HG03045 (cell line): ENCODE results near the gene ELN.
"Not testable (repeated sequence)": the region's sequence is repeated elsewhere in the genome, so short reads cannot be mapped to it uniquely, and the experiment has no call there.

Experiments
- ATAC-seq: cut with Tn5 transposase; IDR thresholded peaks from one replicate; pipeline ENCODE4 v1.9.1; 2021; ENCODE audit warnings: mild to moderate bottlenecking, moderate library complexity; ENCODE audit not compliant: unreplicated experiment

The ELN gene

DNA sequence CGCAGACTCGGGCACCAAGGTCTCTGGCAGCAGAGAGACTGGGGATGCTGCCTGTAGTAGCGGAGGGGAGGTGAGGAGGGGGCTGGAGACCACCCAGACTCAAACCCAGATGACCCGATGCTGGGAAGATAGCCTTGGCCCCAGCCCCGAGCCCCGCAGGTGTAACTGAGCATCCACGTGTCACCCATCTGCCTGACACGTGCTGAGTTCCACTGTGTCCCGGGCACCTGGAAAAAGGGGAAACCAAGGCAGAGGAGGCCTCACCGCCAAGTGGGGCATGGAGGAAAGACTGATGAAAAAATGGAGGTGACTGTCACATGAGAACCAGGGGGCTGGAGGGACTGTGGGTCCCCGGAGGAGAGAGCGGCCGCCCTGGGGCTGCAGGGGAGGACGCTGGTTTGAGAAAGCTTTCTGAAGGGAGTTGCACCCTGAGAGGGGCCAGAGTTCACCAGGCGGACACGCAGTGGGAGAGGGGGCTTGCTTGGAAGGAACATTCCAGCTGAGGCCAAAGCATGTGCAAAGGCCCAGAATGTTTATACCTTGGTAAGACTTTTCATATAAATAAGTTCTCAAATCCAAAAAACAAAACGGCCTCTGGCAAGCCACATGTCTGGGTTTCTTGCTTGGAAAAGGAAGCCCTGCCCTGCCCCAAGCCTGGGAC is 27.4 kb upstream of the ELN start:
- ATAC-seq = no peak

DNA sequence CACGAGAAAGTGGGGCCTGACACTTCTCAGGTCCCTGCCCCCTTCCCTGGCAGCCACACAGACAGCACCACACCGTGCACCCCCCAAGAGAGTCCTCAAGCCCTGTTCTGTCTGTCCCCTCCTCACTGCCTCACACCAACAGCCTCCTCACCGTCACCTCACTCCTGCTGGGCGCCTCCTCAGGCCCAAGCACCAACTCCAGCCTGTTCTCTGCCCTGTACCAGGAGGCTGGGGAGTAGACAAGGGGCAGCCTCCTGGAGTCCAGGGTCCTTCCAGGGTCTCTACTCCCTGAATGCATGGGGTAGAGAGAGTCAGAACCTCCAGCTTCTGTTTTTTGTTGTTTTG is 26.9 kb upstream of the ELN start:
- ATAC-seq = no peak

- ATAC-seq = no peak
These were observed 25.4 kb upstream of the ELN start for GRCh38 chr7:74002474-74003017.

DNA sequence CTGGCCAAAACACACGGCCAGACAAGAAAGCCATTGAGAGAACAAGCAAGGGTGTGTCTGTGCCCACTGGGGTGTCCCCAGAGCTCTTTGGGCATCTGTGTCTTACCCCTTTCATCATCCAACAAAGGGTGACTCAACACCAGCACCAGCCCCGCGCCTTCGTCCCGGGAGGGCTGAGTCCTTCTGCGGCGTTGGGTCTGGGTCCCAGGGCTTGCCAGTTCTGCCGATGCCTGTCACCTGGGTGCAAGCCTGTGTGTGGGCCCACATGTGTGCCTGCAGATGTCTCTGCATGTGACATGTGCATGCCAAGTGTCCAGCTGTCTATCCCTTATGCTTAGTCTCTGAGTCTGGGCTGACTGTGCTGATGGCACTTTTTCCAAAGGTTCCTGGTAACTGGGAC is 24.4 kb upstream of the ELN start:
- ATAC-seq = no peak

GRCh38 chr7:74006032-74006431 is 21.9 kb upstream of the ELN start:
- ATAC-seq = no peak

DNA sequence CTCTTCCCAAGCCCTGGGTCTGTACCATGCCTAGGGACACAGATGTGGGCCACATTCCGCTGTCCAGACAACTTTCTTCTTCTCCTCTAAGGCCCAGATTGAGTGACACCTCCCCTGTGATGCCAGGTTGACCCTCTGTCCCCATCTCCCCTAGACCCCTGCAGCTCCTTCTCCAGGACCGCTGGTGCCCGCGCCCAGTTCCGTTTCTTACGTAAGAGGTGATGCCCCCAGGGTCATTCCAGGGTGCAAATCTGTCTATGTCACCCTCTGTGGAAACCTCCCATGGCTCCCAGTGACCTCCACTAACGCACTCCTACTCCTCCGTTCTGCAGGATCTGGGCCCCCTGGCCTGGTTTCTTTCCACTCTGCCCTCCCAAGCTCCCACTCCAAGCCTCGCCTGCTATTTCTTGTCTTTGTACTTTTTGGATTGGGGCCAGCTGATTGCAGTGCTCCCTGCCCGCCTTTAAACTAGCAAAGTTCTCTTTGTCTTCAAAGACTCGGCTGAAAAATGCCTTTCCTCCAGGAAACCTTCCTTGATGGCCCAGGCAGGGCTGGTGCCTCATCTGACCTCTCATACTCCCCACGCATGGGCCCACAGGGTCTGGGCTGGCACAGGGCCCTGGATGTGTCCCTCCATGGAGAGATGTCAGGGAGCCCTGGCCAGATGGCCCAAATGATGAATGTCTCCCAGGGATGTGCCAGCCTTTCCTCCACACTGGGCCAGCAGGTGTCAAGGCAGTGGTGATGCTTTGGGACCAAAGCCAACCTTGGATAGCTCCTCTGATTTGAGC is 21.3 kb upstream of the ELN start:
- ATAC-seq = no peak

DNA sequence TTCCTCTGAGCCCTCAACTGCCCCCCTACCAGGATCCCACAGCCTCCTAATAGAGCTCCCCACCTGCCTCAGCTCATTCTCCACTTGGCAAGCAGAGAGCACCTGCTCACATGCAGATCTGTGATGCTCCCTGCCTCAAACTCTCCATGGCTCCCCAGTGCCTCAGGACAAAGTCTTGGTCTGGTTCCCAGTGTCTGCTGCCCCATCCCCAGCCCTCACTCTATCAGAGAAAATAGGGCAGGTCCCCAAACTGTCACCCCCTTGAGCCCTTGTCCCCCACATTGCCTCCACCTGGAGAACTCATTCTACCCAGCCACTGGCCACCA is 20.8 kb upstream of the ELN start:
- no peak for ATAC-seq

DNA sequence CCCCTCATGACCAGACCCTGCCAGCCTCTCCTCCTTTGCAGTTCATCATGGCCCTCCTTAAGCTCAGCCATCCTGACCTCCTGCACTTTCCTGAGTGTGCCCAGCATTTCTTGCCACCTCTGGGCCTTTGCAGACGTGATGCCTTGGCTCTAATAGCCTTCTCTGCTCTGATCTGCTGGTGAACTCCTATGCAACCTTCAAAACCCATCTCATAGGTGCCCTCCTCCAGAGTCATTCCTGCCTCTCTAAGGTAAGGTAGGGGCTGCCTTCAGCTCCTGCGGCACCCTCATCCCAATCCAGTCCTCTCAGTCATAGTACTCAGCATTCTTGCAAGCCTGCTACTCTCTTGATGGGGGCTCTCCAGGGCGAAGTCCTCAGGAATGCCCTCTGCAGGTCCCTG is 19.3 kb upstream of the ELN start:
- ATAC-seq = no peak

GRCh38 chr7:74009719-74010118 is 18.3 kb upstream of the ELN start:
- ATAC-seq = no peak

DNA sequence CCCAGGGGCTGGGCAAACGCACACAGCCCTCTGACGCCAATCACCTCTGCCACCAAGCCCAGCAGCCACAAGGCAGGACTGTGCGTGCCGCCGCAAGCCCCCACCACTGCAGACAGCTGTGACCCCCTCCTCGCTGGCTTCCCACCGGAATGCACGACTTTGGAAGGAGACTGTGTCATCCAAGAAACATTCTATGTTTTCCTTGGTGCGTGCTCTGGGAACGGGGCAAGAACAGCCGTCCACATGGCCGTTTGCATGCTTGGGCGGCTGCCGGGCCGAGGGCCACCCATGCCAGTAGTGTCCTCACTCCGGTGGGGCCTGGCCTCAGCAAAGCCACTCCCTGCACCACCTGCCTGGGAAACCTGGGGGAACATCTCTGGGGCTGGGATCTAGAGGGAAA is 17.6 kb upstream of the ELN start:
- no peak for ATAC-seq

- not testable (repeated sequence) for ATAC-seq
These were observed 16.6 kb upstream of the ELN start for GRCh38 chr7:74011421-74011820.

DNA sequence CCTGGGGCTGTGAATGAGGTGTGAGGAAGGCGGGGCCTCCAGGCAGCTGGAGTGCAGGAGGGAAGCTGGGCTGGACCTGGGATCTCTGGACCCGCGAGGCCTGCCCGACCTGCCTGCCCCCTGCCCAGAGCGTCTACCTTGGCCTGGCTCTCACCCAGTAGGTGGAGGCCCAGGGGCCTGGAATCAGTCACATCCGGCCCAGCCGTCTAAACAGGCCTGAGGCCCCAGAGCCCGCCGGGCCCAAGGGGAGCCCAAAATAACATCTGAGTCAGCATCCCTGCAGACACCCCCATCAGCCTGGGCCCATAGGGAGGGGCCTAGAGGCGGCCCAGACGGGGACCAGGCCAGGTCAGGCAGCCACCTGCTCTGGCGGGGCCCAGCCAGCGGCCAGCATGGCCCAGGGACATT is 15.1 kb upstream of the ELN start:
- peak; percentile 85 for ATAC-seq

DNA sequence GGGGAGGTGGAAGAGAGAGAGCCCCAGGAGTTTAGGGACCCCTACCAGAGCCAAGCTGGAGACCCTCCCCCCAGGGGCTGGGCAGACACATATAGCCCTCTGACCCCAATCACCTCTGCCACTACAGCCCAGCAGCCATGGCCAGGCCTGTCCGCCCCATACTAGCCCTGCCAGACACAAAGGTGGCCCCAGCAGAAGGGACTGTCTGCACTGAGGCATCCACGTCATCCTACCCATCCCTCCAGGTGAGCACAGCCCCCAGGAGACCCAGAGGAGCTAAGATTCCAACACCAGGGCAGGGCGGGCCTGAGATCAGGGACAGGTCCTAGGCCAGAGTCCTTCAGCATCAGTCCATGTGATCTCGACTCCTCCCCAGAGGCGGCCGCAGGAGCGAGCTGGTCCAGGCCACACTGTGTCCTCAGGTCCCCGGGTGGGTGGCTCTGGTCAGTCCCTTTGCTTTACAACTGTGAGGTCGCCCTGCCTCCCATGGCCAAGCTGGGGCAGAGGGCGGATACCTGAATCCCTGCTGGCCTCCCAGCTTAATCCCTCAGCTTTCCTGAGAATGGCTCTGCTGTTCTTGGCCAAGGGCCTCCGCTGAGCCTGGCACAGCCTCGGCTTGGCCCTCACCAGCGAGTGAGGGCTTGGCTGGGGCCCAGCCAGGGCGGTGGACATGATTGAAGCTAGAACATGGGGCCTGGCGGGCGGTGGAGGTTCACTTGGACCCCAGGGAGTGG is 14.3 kb upstream of the ELN start:
- ATAC-seq = no peak

- ATAC-seq = no peak
These were observed 13.0 kb upstream of the ELN start for GRCh38 chr7:74014931-74015330.

DNA sequence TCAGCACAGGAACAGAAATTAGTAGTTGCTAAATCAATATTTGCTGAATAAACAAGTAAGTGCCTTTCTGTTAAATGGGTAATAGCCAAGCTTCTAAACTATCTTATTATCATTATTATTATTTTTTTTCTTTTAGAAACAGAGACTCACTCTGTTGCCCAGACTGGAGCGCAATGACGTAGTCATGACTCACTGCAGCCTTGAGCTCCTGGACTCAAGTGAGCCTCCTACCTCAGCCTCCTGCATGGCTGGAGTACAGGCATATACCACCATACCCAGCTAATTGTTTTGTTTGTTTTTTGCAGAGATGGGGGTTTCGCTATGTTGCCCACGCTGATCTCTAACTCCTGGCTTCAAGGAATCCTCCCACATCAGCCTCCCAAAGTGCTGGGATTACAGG is 12.3 kb upstream of the ELN start:
- no peak for ATAC-seq

DNA sequence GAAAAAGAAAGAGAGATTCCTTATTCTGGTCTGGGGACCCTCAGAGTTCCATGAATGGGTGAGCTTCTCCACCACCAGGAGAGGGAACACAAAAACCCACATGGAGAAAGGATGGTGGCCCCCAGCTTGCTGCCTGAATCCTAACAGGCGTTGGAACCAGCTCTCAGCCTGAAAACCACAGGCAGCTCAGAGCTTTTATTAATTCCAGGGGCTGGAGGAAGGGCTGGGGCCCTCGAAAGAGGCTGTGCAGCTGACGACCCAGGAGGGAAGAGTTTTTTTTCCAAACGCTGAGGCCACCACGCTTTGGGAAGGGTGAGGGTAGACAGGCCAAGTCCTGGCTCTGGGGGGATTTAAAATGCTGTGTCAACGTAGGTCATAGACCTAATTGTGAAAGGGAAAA is 10.8 kb upstream of the ELN start:
- no peak for ATAC-seq

- ATAC-seq = no peak
These were observed 9.6 kb upstream of the ELN start for GRCh38 chr7:74018246-74018895.

GRCh38 chr7:74019149-74019548 is 8.8 kb upstream of the ELN start:
- no peak for ATAC-seq

GRCh38 chr7:74020390-74020789 is 7.6 kb upstream of the ELN start:
- no peak for ATAC-seq

- ATAC-seq = no peak
These were observed 6.2 kb upstream of the ELN start for GRCh38 chr7:74021546-74022320.

GRCh38 chr7:74022507-74022906 is 5.5 kb upstream of the ELN start:
- no peak for ATAC-seq
